Measurements from ENCODE around the gene LSM3.

GRCh38 chr3:14144423-14145075 lies 34.1 kb upstream of the LSM3 start:
- TF ChIP-seq CTCF (IDR thresholded peaks at IDR 0.05; ENCODE audit: insufficient read depth, low read depth, low read length): no peak
- TF ChIP-seq EZH2 (IDR thresholded peaks at IDR 0.05; ENCODE audit: insufficient read depth, low read length): no peak

Data from astrocyte (in vitro differentiated cells and primary cell).